ENCODE results near the gene ITK. TPM values are rescaled to one million over a fixed set of nuclear protein-coding genes. Genes with fewer than 3 reads are reported as not detected.
A peak's percentile ranks its signal among the peaks of the same experiment; 100 is the strongest.
"Not testable (repeated sequence)": the region's sequence is repeated elsewhere in the genome, so short reads cannot be mapped to it uniquely, and the experiment has no call there.

ITK gene
- total RNA-seq, 5 donors from 2014 or later (not counting 1 experiment from before 2014, with no cell fraction given) = 286 to 466 (median 338) TPM

GRCh38 chr5:157185122-157185521, 4.5 kb downstream of the ITK start:
- Mint-ChIP-seq H3K4me1 (peaks cover 56 to 72% (median 58%) of the 10 kb centered on the region in 3 donors), H3K4me3 (peak overlapping the region; percentile 81 to 100 (median 99)), H3K36me3 (peaks cover 70% of the 10 kb centered on the region), H3K27ac (peak overlapping the region; percentile 91 to 96)
- not testable (repeated sequence) for H3K27me3 Mint-ChIP-seq; H3K9me3 Mint-ChIP-seq; H3K27me3 ChIP-seq (replicated peaks in 1 of 2; ENCODE audit: control insufficient read depth in 2 of 2, extremely low read depth in 1 of 2, insufficient read depth in 2 of 2, low read length in 1 of 2); H3K9me3 ChIP-seq; ATAC-seq (replicated peaks in 1 of 4); DNase-seq
- ChIA-PET POLR2A (interaction anchor here (0.5 to 2.0 kb wide), 10 partner anchors 13 to 66 kb away, joined by 3 to 7 read pairs (median 4); no protein-coding TSS in a partner anchor), CTCF (interaction anchor here (0.6 to 1.4 kb wide), 9 partner anchors 12 to 83 kb away, joined by 3 to 6 read pairs (median 3); no protein-coding TSS in a partner anchor)
- WGBS (ENCODE audit: insufficient coverage) = 40% methylated on average over 1 of the region's 6 CpGs
- H3K4me3 ChIP-seq (ENCODE audit: control insufficient read depth in 1 of 2, extremely low read depth in 1 of 2, low read length in 1 of 2) = peak overlapping the region; percentile 68 to 79
- peak overlapping the region; percentile 88 for H3K27ac ChIP-seq (ENCODE audit: low read length)
- peaks cover 41 to 52% of the 10 kb centered on the region in 2 experiments for H3K4me1 ChIP-seq (ENCODE audit: control insufficient read depth in 1 of 2, extremely low read depth in 1 of 2, insufficient read depth in 2 of 2, low read length in 2 of 2)
- H3K36me3 ChIP-seq (ENCODE audit: control insufficient read depth in 2 of 2, extremely low read depth in 1 of 2, insufficient read depth in 1 of 2, low read length in 1 of 2) = peaks cover 0 to 43% of the 10 kb centered on the region in 2 donors

DNA sequence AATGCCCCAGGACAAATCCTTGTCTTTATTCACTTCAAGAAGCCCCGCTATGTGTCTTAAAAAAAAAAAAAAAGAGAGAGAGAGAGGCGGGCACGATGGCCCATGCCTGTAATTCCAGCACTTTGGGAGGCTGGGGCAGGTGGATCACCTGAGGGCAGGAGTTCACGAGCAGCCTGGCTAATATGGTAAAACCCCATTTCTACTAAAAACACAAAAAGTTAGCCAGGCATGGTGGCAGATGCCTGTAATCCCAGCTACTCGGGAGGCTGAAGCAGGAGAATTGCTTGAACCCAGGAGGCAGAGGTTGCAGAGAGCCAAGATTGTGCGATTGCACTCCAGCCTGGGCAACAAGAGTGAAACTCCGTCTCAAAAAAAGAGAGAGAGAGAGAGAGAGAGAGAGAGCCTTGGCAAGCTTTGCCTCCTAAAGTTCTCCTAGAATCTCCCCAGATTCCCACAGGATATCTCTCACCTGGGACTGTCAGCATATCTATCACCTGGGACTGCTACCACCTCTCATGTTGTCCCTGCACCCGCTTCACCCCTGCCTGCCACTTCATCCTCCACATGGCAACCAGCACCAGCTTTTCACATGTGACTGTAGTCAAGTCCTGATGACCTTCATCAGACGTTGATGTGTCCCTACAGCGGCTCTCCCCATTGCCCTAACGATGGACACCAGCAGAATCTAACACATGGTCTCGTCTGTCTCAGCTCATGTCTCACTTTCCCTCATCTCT, 5.8 kb downstream of the ITK start:
- ChIA-PET POLR2A (interaction anchor here (0.7 to 1.6 kb wide), 4 partner anchors 10 to 44 kb away, joined by 3 to 9 read pairs (median 4); partner anchors contain the start of gene MED7 (in 1 of the 2)), CTCF (interaction anchor here in 1 of 2 donors (0.6 to 1.7 kb wide), 2 partner anchors 11 to 39 kb away, joined by 6 to 9 read pairs; no protein-coding TSS in a partner anchor)
- Mint-ChIP-seq H3K36me3 (peaks cover 73% of the 10 kb centered on the region), H3K27ac (peak overlapping the region; percentile 94 to 96), H3K27me3 (no peaks in the 10 kb centered on the region), H3K4me3 (peak overlapping the region; percentile 81 to 100 (median 99)), H3K4me1 (peaks cover 61 to 78% (median 63%) of the 10 kb centered on the region in 3 donors), H3K9me3 (no peaks in the 10 kb centered on the region)
- ATAC-seq (replicated peaks in 1 of 4) (peak in 1 of 4 experiments; percentile 10), DNase-seq (no peak)
- Histone ChIP-seq H3K9me3 (no peaks in the 10 kb centered on the region), H3K27me3 (replicated peaks in 1 of 2; ENCODE audit: control insufficient read depth in 2 of 2, extremely low read depth in 1 of 2, insufficient read depth in 2 of 2, low read length in 1 of 2) (no peaks in the 10 kb centered on the region), H3K27ac (ENCODE audit: low read length) (peak overlapping the region; percentile 88), H3K4me1 (ENCODE audit: control insufficient read depth in 1 of 2, extremely low read depth in 1 of 2, insufficient read depth in 2 of 2, low read length in 2 of 2) (peaks cover 49 to 62% of the 10 kb centered on the region in 2 experiments), H3K4me3 (ENCODE audit: control insufficient read depth in 1 of 2, extremely low read depth in 1 of 2, low read length in 1 of 2) (peak overlapping the region; percentile 41 to 79), H3K36me3 (ENCODE audit: control insufficient read depth in 2 of 2, extremely low read depth in 1 of 2, insufficient read depth in 1 of 2, low read length in 1 of 2) (peaks cover 0 to 43% of the 10 kb centered on the region in 2 donors)
- WGBS (ENCODE audit: insufficient coverage) = 9% methylated on average over 7 of the region's 12 CpGs

DNA sequence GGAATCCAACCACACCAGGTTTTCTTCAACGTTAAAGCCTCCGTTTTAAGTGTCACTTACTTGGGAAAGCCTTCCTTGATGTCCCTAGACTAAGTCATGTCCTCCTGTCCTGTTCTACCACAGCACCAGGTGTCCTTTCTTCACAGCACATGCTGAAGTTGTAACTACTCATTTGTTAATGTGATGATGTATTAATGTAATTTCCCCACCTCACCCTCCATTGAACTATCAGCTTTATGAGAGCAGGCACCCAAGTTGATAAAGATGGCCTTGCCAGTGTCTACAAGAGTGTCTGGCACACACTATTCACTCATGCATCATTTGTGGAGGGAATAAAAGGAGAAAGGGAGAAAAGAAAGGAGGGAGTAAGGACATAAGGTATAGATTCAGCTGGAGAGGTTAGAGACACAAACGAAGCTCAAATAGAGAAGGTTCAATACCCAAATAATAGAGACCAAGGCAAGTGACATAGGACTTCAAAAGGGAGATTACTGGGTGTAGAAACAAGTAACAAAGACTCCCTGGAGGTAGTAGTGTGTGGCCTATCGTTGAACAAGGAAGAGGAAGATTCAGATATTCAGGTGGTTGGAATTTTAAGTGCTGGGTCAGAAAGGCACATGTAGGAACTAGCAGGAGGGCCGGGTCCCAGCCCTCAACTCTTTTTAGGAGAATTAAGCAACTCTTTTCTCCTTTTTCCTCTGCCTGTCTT, 6.6 kb downstream of the ITK start:
- H3K4me1 ChIP-seq (ENCODE audit: control insufficient read depth in 1 of 2, extremely low read depth in 1 of 2, insufficient read depth in 2 of 2, low read length in 2 of 2) = peaks cover 54 to 68% of the 10 kb centered on the region in 2 experiments
- ChIA-PET CTCF (interaction anchor here in 1 of 2 donors (0.6 to 1.7 kb wide), 2 partner anchors 12 to 39 kb away, joined by 6 to 9 read pairs; no protein-coding TSS in a partner anchor), POLR2A (interaction anchor here (0.6 to 1.6 kb wide), 6 partner anchors 9 to 45 kb away, joined by 3 to 9 read pairs (median 4); partner anchors contain the start of gene MED7 (in 1 of the 2))
- H3K36me3 Mint-ChIP-seq = peaks cover 71% of the 10 kb centered on the region
- H3K9me3 Mint-ChIP-seq = no peaks in the 10 kb centered on the region
- peak overlapping the region; percentile 81 to 100 (median 99) for H3K4me3 Mint-ChIP-seq
- H3K36me3 ChIP-seq (ENCODE audit: control insufficient read depth in 2 of 2, extremely low read depth in 1 of 2, insufficient read depth in 1 of 2, low read length in 1 of 2) = peaks cover 0 to 46% of the 10 kb centered on the region in 2 donors
- H3K27ac ChIP-seq (ENCODE audit: low read length) = peak overlapping the region; percentile 88
- no peaks in the 10 kb centered on the region for H3K27me3 Mint-ChIP-seq
- DNase-seq = peak in 1 of 35 experiments; percentile 43
- 16% methylated on average over 4 of the region's 5 CpGs for WGBS (ENCODE audit: insufficient coverage)
- H3K4me1 Mint-ChIP-seq = peaks cover 68 to 85% (median 70%) of the 10 kb centered on the region in 3 donors
- no peaks in the 10 kb centered on the region for H3K9me3 ChIP-seq
- H3K4me3 ChIP-seq (ENCODE audit: control insufficient read depth in 1 of 2, extremely low read depth in 1 of 2, low read length in 1 of 2) = peak overlapping the region; percentile 41 to 79
- H3K27ac Mint-ChIP-seq = peak overlapping the region; percentile 94 to 96
- peak in 1 of 4 experiments; percentile 28 for ATAC-seq (replicated peaks in 1 of 4)
- H3K27me3 ChIP-seq (replicated peaks in 1 of 2; ENCODE audit: control insufficient read depth in 2 of 2, extremely low read depth in 1 of 2, insufficient read depth in 2 of 2, low read length in 1 of 2) = no peaks in the 10 kb centered on the region

DNA sequence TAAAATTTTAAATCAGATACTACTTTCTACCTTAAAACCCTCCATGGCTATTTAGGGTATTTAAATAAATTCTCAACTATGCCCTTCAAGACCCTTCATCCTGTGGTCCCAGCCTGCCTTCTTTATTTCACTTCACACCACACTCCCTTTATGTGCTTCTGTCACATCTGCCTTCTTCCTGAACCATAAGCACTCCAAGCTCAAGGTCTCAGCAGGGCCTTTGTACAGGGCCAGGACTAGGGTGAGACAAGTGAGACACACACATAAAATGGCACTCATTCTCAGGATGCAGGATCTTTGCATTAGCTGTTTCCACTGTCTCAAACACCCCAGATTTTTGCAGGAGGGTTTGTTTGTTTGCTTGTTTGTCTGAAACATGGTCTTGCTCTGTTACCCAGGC, 7.6 kb downstream of the ITK start:
- H3K27ac ChIP-seq (ENCODE audit: low read length) = peak overlapping the region; percentile 88
- CTCF ChIA-PET = no interaction called here

GRCh38 chr5:157189223-157189622, 8.6 kb downstream of the ITK start:
- Mint-ChIP-seq H3K4me1 (peaks cover 86 to 98% (median 89%) of the 10 kb centered on the region in 3 donors), H3K9me3 (no peaks in the 10 kb centered on the region), H3K27me3 (no peaks in the 10 kb centered on the region), H3K4me3 (peak overlapping the region; percentile 81 to 100 (median 99)), H3K27ac (peak overlapping the region; percentile 94 to 96), H3K36me3 (peaks cover 74% of the 10 kb centered on the region)
- ATAC-seq (replicated peaks in 1 of 4) (peak in 1 of 4 experiments; percentile 8), DNase-seq (no peak)
- Histone ChIP-seq H3K4me1 (ENCODE audit: control insufficient read depth in 1 of 2, extremely low read depth in 1 of 2, insufficient read depth in 2 of 2, low read length in 2 of 2) (peaks cover 74 to 80% of the 10 kb centered on the region in 2 experiments), H3K27ac (ENCODE audit: low read length) (peak overlapping the region; percentile 88), H3K27me3 (replicated peaks in 1 of 2; ENCODE audit: control insufficient read depth in 2 of 2, extremely low read depth in 1 of 2, insufficient read depth in 2 of 2, low read length in 1 of 2) (no peaks in the 10 kb centered on the region), H3K4me3 (ENCODE audit: control insufficient read depth in 1 of 2, extremely low read depth in 1 of 2, low read length in 1 of 2) (peak overlapping the region in 1 of 2 donors; percentile 40), H3K36me3 (ENCODE audit: control insufficient read depth in 2 of 2, extremely low read depth in 1 of 2, insufficient read depth in 1 of 2, low read length in 1 of 2) (peaks cover 0 to 48% of the 10 kb centered on the region in 2 donors), H3K9me3 (no peaks in the 10 kb centered on the region)
- WGBS (ENCODE audit: insufficient coverage) = 33% methylated on average over 2 of the region's 7 CpGs
- ChIA-PET POLR2A (interaction anchor here (0.6 to 3.2 kb wide), 13 partner anchors 8 to 52 kb away, joined by 3 to 10 read pairs (median 4); partner anchors contain the start of gene ITK (in 2 of the 2)), CTCF (interaction anchor here in 1 of 2 donors (0.6 to 1.5 kb wide), 7 partner anchors 8 to 79 kb away, joined by 3 to 7 read pairs (median 3); partner anchors contain the start of genes ITK and MED7)

More for the DNA sequence above, 7.6 kb downstream of the ITK start:
- ATAC-seq (replicated peaks in 1 of 4) (peak in 3 of 4 experiments; percentile 14 to 26 (median 20)), DNase-seq (no peak)
- peaks cover 64 to 78% of the 10 kb centered on the region in 2 experiments for H3K4me1 ChIP-seq (ENCODE audit: control insufficient read depth in 1 of 2, extremely low read depth in 1 of 2, insufficient read depth in 2 of 2, low read length in 2 of 2)
- H3K27me3 Mint-ChIP-seq = no peaks in the 10 kb centered on the region
- peaks cover 78 to 96% (median 80%) of the 10 kb centered on the region in 3 donors for H3K4me1 Mint-ChIP-seq
- POLR2A ChIA-PET = interaction anchor here (0.6 to 3.2 kb wide), 4 partner anchors 8 to 120 kb away, joined by 3 to 10 read pairs (median 3); partner anchors contain the start of gene ITK (in 1 of the 2)
- no peaks in the 10 kb centered on the region for H3K27me3 ChIP-seq (replicated peaks in 1 of 2; ENCODE audit: control insufficient read depth in 2 of 2, extremely low read depth in 1 of 2, insufficient read depth in 2 of 2, low read length in 1 of 2)
- H3K9me3 Mint-ChIP-seq = no peaks in the 10 kb centered on the region
- H3K36me3 Mint-ChIP-seq = peaks cover 75% of the 10 kb centered on the region
- H3K27ac Mint-ChIP-seq = peak overlapping the region; percentile 94 to 96
- peaks cover 0 to 51% of the 10 kb centered on the region in 2 donors for H3K36me3 ChIP-seq (ENCODE audit: control insufficient read depth in 2 of 2, extremely low read depth in 1 of 2, insufficient read depth in 1 of 2, low read length in 1 of 2)
- peak overlapping the region; percentile 81 to 100 (median 99) for H3K4me3 Mint-ChIP-seq
- no peaks in the 10 kb centered on the region for H3K9me3 ChIP-seq
- H3K4me3 ChIP-seq (ENCODE audit: control insufficient read depth in 1 of 2, extremely low read depth in 1 of 2, low read length in 1 of 2) = peak overlapping the region; percentile 39 to 40
